Measurements from ENCODE around the gene CLEC16A.

CLEC16A gene

DNA sequence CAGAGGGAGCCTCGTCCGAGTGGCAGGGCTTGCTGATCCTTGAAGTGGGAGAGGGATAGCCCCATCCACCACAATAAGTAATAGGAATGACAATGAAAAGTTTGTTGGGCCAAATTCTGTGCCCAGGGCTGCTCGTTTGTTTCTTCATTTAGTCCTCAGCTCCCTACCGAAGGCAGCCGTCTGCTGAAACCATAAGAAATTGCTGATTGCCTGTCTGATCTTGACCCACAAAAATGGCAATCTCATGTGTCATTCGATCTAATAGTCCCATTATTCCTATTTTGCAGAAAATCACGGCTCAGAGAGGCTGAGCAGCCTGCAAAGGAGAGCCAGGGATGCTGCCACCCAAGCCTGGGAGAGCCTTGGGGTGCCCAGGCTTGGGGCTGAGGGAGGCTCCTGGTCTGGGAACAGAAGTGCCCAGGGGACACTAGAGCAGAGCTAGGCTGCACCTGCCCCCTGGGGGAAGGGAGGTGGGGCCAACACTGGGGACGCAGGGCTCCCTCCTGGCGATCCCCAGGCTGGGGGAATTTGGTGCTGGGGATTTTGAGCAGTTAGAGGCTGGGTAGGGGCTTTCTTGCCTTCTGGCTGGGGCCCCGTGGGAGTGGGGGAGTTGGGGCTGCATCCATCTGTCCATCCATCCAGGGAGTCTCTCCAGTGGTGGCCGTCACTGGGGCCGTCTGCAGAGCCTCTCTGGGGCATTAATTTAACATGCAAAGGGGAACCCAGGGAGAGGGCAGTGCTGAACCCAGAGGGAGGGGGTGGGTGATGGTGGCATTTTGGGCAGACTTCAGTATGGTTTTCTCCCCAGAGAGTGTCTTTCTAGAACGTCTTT, 258.1 kb downstream of the CLEC16A start:
- no peak for TF ChIP-seq SPI1 (IDR thresholded peaks at IDR 0.05; ENCODE audit: low read depth, low read length)
- TF ChIP-seq POU2F2 (IDR thresholded peaks at IDR 0.05; ENCODE audit: low read depth, low read length) = 0 out of 2 replicates have a peak, but pooled peaks have one; percentile 35
- no peak for TF ChIP-seq PAX5 (IDR thresholded peaks at IDR 0.05; ENCODE audit: insufficient read depth, low read length, severe bottlenecking)
- no peak for TF ChIP-seq POLR2A (IDR thresholded peaks at IDR 0.05; ENCODE audit: low read depth, low read length)
- DNase-seq (ENCODE audit: insufficient read length, low spot score) (no peak), FAIRE-seq (no peak)

DNA sequence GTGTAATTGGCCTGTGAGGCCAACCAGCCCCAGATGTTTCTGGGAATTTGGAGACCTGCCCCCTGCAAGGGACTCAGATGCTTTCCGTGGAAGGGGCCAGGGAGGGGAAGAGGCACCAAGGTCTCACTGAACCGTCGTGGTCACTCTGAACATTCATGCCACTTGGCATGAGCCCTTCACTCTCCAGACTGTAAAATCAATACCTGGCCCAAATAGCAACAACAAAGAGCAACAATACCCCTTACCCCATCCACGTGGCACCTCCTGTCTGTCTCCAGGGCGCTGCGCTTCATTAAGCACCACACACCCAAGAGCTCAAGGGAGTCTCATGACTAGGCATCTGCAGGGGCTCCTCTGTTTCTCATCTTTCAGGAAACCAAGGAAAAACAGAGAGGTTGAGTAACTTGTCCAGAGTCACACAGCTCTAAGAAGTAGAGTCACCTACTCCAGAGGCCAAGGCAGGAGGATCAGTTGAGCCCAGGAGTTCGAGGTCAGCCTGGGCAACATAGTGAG, 258.8 kb downstream of the CLEC16A start:
- TF ChIP-seq POLR2A (IDR thresholded peaks at IDR 0.05; ENCODE audit: low read depth, low read length) = no peak
- no peak for TF ChIP-seq POU2F2 (IDR thresholded peaks at IDR 0.05; ENCODE audit: low read depth, low read length)
- TF ChIP-seq SPI1 (IDR thresholded peaks at IDR 0.05; ENCODE audit: low read depth, low read length) = no peak
- FAIRE-seq (peak; percentile 48), DNase-seq (ENCODE audit: insufficient read length, low spot score) (no peak)

DNA sequence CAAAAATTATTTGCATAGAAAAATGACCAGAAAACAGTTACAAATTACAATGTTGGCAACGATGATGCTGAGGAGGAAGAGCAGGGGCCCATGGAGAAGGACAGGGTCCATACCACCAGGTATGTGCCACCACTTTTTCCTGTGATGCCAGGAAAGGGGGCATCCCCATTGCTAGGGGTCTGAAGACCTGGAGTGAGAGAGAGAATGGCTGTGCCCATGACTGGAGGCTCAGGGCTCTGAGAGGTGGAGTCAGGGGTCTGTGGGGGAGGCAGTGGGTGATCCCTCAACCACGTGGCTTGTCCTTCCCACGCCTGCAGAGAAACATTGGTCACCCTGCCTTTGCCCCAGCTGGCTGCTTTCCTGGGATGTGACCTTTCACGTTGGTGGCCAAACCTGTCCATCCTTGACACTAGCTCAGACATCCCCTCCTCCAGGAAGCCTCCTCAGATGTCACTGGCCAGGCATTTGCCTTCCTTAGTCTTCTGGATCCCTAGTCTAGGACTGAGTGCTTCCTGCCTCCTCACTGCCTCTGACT, 260.2 kb downstream of the CLEC16A start:
- no peak for FAIRE-seq
- DNase-seq (ENCODE audit: insufficient read length, low spot score) = no peak
- TF ChIP-seq SPI1 (IDR thresholded peaks at IDR 0.05; ENCODE audit: low read depth, low read length) (no peak), POLR2A (IDR thresholded peaks at IDR 0.05; ENCODE audit: low read depth, low read length) (no peak)

DNA sequence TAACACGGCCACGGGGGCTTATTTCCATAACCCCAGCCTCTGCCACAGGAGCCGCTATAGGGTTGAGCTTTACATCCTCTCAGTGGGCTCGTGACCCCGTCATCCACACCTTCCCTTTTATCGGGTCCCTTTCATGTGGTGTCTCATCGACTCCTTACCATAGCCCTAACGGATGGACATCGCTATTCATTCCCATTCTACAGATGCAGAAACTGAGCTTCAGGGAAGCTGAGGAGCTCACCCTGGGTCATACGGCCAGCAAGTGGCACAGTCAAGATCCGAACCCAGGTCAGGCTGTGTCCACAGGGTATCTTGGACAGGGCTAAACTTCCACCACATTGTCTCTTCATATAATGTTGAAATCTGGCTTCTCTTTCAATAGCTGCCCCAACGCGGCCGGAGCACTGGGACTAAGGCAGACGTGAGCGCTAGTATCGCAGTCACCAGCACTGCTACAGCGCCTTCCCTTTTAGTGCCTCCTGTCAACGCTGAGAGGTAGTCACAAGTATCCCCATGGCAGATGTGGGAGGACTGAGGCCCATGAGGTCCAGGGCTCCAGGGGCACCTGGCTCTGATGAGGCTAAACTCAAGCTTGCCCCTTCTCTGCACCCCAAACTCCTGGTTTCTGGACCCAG, 260.8 kb downstream of the CLEC16A start:
- FAIRE-seq (no peak), DNase-seq (ENCODE audit: insufficient read length, low spot score) (no peak)
- TF ChIP-seq POLR2AphosphoS5 (IDR thresholded peaks at IDR 0.05; ENCODE audit: low read depth, low read length) = no peak
- TF ChIP-seq TAF1 (IDR thresholded peaks at IDR 0.05; ENCODE audit: low read depth, low read length) = no peak
- no peak for TF ChIP-seq POLR2A (IDR thresholded peaks at IDR 0.05; ENCODE audit: low read depth, low read length)
- TF ChIP-seq SPI1 (IDR thresholded peaks at IDR 0.05; ENCODE audit: low read depth, low read length) = no peak
- TF ChIP-seq POU2F2 (IDR thresholded peaks at IDR 0.05; ENCODE audit: low read depth, low read length) = no peak

DNA sequence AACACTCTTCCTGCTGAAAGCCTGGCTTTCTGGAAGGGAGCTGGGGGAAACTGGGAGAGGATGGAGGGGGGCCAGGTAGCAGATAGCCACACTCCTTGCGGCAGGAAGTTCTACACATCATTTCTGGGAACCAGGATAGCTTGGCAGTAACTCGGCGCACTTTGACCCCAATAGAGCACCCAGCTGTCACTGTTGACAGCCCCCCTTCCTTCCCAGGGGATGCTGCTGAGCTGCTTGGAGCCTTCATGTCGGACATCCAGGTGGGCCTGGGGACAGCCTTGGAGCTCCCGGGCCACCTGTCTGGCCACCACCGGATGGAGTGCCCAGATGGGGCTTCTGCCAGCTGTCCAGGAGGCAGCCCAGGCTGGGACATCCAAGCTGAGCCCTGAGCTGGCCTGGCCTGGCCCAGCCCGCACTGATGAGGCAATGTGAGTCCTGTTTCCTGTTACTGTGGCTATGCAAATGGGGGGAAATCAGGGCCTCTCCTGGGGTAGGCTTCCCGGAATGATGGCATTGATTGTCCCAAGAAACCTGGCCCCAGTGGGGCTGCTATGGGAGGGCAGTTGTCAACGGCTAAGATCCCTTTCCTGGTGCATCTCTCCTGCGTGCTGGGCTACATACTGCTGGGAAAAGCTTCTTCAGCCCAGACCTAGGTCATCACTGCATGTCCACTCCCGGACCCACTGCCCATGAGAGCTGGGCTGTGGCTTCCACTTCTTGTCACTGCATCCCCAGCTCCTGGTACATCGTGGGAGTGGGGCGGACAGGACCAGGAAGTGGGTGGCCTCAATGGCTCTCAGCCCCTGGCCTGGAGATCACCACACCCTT, 261.6 kb downstream of the CLEC16A start:
- no peak for FAIRE-seq
- no peak for DNase-seq (ENCODE audit: insufficient read length, low spot score)
- TF ChIP-seq POU2F2 (IDR thresholded peaks at IDR 0.05; ENCODE audit: low read depth, low read length) = peak; percentile 97
- no peak for TF ChIP-seq PAX5 (IDR thresholded peaks at IDR 0.05; ENCODE audit: insufficient read depth, low read length, severe bottlenecking)
- no peak for TF ChIP-seq POLR2A (IDR thresholded peaks at IDR 0.05; ENCODE audit: low read depth, low read length)

DNA sequence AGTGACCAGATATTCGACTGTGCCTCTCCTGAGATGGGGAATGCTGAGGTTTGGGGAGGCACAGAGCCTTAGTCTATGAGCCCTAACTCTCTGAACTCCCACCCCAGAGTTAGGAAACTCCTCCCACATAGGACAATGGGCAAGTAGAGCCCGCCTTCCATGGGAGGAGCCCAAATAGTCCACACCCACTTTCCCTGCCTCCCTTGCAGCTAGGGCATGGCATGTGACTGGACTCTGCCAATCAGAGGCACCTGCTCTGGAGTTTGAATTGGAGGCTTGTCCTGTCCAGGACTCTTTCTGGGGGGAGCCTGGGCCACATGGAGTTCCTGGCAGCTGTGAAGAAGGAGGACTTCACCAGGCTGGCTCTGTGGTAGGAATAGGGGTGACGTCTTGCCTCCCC, 263.3 kb downstream of the CLEC16A start:
- TF ChIP-seq PAX5 (IDR thresholded peaks at IDR 0.05; ENCODE audit: insufficient read depth, low read length, severe bottlenecking) (no peak), POLR2A (IDR thresholded peaks at IDR 0.05; ENCODE audit: low read depth, low read length) (no peak), SPI1 (IDR thresholded peaks at IDR 0.05; ENCODE audit: low read depth, low read length) (no peak), POU2F2 (IDR thresholded peaks at IDR 0.05; ENCODE audit: low read depth, low read length) (no peak), TAF1 (IDR thresholded peaks at IDR 0.05; ENCODE audit: low read depth, low read length) (no peak), POLR2AphosphoS5 (IDR thresholded peaks at IDR 0.05; ENCODE audit: low read depth, low read length) (no peak)
- DNase-seq (ENCODE audit: insufficient read length, low spot score) (no peak), FAIRE-seq (no peak)

DNA sequence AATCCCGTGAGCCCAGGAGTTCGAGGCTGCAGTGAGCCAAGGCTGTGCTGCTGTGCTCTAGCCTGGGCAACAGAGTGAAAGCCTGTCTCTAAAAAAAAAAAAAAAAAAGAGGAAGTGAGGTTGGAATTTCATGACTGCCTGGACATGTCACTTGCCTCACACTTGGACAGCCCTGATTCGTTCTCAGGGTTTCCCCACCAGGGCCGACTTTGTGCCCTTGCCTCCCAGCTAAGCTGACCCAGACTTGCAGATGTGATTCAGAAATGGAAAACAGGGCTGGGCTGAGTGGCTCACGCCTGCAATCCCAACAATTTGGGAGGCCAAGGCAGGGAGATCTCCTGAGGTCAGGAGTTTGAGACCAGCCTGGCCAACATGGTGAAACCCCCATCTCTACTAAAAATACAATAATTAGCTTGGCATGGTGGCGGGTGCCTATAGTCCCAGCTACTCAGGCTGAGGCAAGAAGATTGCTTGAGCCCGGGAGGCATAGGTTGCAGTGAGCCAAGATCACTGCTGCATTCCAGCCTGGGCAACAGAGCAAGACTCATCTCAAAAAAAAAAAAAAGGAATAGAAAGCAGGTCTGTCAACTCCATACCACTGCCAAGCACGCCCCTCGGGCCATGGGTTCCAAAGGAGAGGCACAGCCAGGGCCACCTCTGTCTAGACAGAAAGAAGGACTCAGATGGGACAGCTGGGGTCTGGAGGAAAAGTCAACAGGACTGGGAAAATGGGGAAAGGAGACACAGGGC, 264.7 kb downstream of the CLEC16A start:
- DNase-seq (ENCODE audit: insufficient read length, low spot score) (no peak), FAIRE-seq (no peak)
- TF ChIP-seq SPI1 (IDR thresholded peaks at IDR 0.05; ENCODE audit: low read depth, low read length) (peak; percentile 91), PAX5 (IDR thresholded peaks at IDR 0.05; ENCODE audit: insufficient read depth, low read length, severe bottlenecking) (no peak), POLR2A (IDR thresholded peaks at IDR 0.05; ENCODE audit: low read depth, low read length) (no peak), TAF1 (IDR thresholded peaks at IDR 0.05; ENCODE audit: low read depth, low read length) (no peak), POLR2AphosphoS5 (IDR thresholded peaks at IDR 0.05; ENCODE audit: low read depth, low read length) (no peak), POU2F2 (IDR thresholded peaks at IDR 0.05; ENCODE audit: low read depth, low read length) (no peak)

DNA sequence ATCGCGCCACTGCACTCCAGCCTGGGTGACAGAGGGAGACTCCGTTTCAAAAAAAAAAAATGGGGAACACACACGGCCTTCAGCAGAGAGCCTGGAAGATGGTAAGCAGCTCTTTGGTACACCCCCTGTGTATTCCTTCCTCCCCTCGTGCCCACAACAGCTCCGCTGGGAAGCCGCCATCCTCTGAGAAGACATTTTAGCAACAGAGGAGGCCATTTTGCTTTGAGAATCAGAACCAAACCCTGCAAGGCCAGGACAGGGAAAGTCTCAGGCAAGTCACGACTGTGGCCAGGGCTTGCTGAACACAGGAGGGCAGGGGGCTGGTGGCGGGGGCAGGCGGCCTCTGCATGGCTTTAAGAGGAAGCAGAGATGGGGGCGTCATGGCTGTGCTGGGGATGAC, 265.9 kb downstream of the CLEC16A start:
- FAIRE-seq (no peak), DNase-seq (ENCODE audit: insufficient read length, low spot score) (no peak)
- TF ChIP-seq POLR2AphosphoS5 (IDR thresholded peaks at IDR 0.05; ENCODE audit: low read depth, low read length) (no peak), TAF1 (IDR thresholded peaks at IDR 0.05; ENCODE audit: low read depth, low read length) (no peak), POLR2A (IDR thresholded peaks at IDR 0.05; ENCODE audit: low read depth, low read length) (no peak), POU2F2 (IDR thresholded peaks at IDR 0.05; ENCODE audit: low read depth, low read length) (no peak), SPI1 (IDR thresholded peaks at IDR 0.05; ENCODE audit: low read depth, low read length) (no peak), PAX5 (IDR thresholded peaks at IDR 0.05; ENCODE audit: insufficient read depth, low read length, severe bottlenecking) (no peak)

Measured in GM12891 (cell line).